ENCODE data around the gene ZBTB20. TPM values are rescaled to one million over a fixed set of nuclear protein-coding genes. Genes with fewer than 3 reads are reported as not detected.

ZBTB20 gene
- total and polyA plus RNA-seq, 12 donors: 2.8 to 167 (median 108) TPM

- DNase-seq: no peak
- intact Hi-C loops (cut with DNase I): no loop called here
- Histone ChIP-seq H3K27me3 (no peaks in the 10 kb centered on the region), H3K4me3 (no peak overlapping the region), H3K27ac (no peak overlapping the region), H3K36me3 (replicated peaks in 1 of 2) (peaks cover 0 to 12% of the 10 kb centered on the region in 2 donors), H3K9me3 (replicated peaks in 1 of 3) (no peaks in the 10 kb centered on the region), H3K4me1 (replicated peaks in 1 of 2) (peaks cover 5 to 40% of the 10 kb centered on the region in 2 donors)
- TF ChIP-seq CTCF (IDR thresholded peaks at IDR 0.05): no peak
- WGBS, 4 donors: 91 to 95% (median 93%) methylated on average over 4 of the region's 4 CpGs
These were observed 757.9 kb downstream of the ZBTB20 start for GRCh38 chr3:114389156-114389555.

GRCh38 chr3:114384558-114384903, 762.6 kb downstream of the ZBTB20 start:
- intact Hi-C loops (cut with DNase I): no loop called here
- Histone ChIP-seq H3K36me3 (replicated peaks in 1 of 2) (peaks cover 0 to 12% of the 10 kb centered on the region in 2 donors), H3K27me3 (no peaks in the 10 kb centered on the region), H3K4me1 (replicated peaks in 1 of 2) (peaks cover 5 to 35% of the 10 kb centered on the region in 2 donors), H3K4me3 (peak overlapping the region in 2 of 4 donors; percentile 11 to 44), H3K27ac (peak overlapping the region in 4 of 5 donors; percentile 52 to 89 (median 67)), H3K9me3 (replicated peaks in 1 of 3) (no peaks in the 10 kb centered on the region)
- no peak for DNase-seq
- 48 to 57% (median 50%) methylated on average over 4 of the region's 4 CpGs for WGBS, 4 donors
- TF ChIP-seq CTCF (IDR thresholded peaks at IDR 0.05): no peak
- no peak for TF ChIP-seq POLR2A (IDR thresholded peaks at IDR 0.05)

GRCh38 chr3:114383875-114384557, 763.1 kb downstream of the ZBTB20 start:
- Histone ChIP-seq H3K4me3 (peak overlapping the region in 2 of 4 donors; percentile 11 to 44), H3K27me3 (no peaks in the 10 kb centered on the region), H3K4me1 (replicated peaks in 1 of 2) (peaks cover 5 to 40% of the 10 kb centered on the region in 2 donors), H3K9me3 (replicated peaks in 1 of 3) (no peaks in the 10 kb centered on the region), H3K27ac (peak overlapping the region in 4 of 5 donors; percentile 52 to 89 (median 67)), H3K36me3 (replicated peaks in 1 of 2) (peaks cover 0 to 17% of the 10 kb centered on the region in 2 donors)
- TF ChIP-seq CTCF (IDR thresholded peaks at IDR 0.05) (peak; percentile 87 to 96 (median 92)), POLR2A (IDR thresholded peaks at IDR 0.05) (peak in 1 of 2 donors; percentile 19)
- intact Hi-C loops (cut with DNase I): no loop called here
- WGBS, 4 donors: 7 to 16% (median 11%) methylated on average over 12 of the region's 12 CpGs
- peak; percentile 84 to 94 (median 89) for DNase-seq

GRCh38 chr3:114380233-114380651, 766.8 kb downstream of the ZBTB20 start:
- Histone ChIP-seq H3K4me3 (no peak overlapping the region), H3K27ac (peak overlapping the region in 3 of 5 donors; percentile 37 to 69 (median 43)), H3K36me3 (replicated peaks in 1 of 2) (peaks cover 0 to 11% of the 10 kb centered on the region in 2 donors), H3K4me1 (replicated peaks in 1 of 2) (peaks cover 5 to 42% of the 10 kb centered on the region in 2 donors), H3K27me3 (no peaks in the 10 kb centered on the region), H3K9me3 (replicated peaks in 1 of 3) (no peaks in the 10 kb centered on the region)
- DNase-seq: peak in 6 of 7 donors; percentile 39 to 82 (median 53)
- TF ChIP-seq CTCF (IDR thresholded peaks at IDR 0.05) (no peak), POLR2A (IDR thresholded peaks at IDR 0.05) (no peak)
- 41 to 70% (median 58%) methylated on average over 4 of the region's 4 CpGs for WGBS, 4 donors
- intact Hi-C loops (cut with DNase I): no loop called here
